ENCODE results near the gene GPR160. TPM values are rescaled to one million over a fixed set of nuclear protein-coding genes. Genes with fewer than 3 reads are reported as not detected.

The GPR160 gene
- total RNA-seq, 3 donors from 2014 or later = 2.2 to 3.0 (median 2.5) TPM

Other genes starting within 250 kb of the GPR160 start
- not detected for gene LRRIQ4, start 225.1 kb upstream of the GPR160 start, total RNA-seq
- 1 to 10 TPM in 2 of 3 donors, under 1 TPM in 1; 0.35 to 1.2 (median 1.0) TPM for gene LRRC34, start 225.1 kb upstream of the GPR160 start, total RNA-seq
- gene LRRC31, start 168.1 kb upstream of the GPR160 start, total RNA-seq = not detected
- not detected for gene SAMD7, start 126.4 kb upstream of the GPR160 start, total RNA-seq
- 10 to 100 TPM; 65.9 to 75.6 (median 66.8) TPM for gene SEC62, start 71.2 kb upstream of the GPR160 start, total RNA-seq
- 10 to 100 TPM; 48.5 to 48.7 (median 48.5) TPM for gene PHC3, start 143.7 kb downstream of the GPR160 start, total RNA-seq
- 10 to 100 TPM; 15.8 to 18.4 (median 17.3) TPM for gene PRKCI, start 184.4 kb downstream of the GPR160 start, total RNA-seq